Neuron (in vitro differentiated cells): Measurements from ENCODE around the gene SMIM20.

ENCODE experiments used
- H2AFZ ChIP-seq: one replicate; pipeline ENCODE4 v1.6.1; 2013; ENCODE audit warnings: low read depth, mild to moderate bottlenecking, inconsistent platforms, low read length, moderate library complexity
- H3K27me3 ChIP-seq: one replicate; pipeline ENCODE4 v1.6.1; 2013; ENCODE audit warnings: low read length; ENCODE audit not compliant: insufficient read depth
- H3K36me3 ChIP-seq: one replicate; pipeline ENCODE4 v1.6.1; 2013; ENCODE audit warnings: low read length; ENCODE audit not compliant: insufficient read depth
- H3K4me1 ChIP-seq: one replicate; pipeline ENCODE4 v1.6.1; 2013; ENCODE audit warnings: low read length; ENCODE audit not compliant: insufficient read depth
- H3K4me3 ChIP-seq: 2 replicates; pipeline ENCODE4 v1.5.1; 2013; ENCODE audit warnings: mild to moderate bottlenecking, low read length, moderate library complexity
- H3K9me3 ChIP-seq: one replicate; pipeline ENCODE4 v1.6.1; 2013; ENCODE audit warnings: low read length

The SMIM20 gene

GRCh38 chr4:25958110-25958509, 44.1 kb downstream of the SMIM20 start:
- no peak overlapping the region for H3K4me3 ChIP-seq
- peaks cover 4% of the 10 kb centered on the region for H3K27me3 ChIP-seq
- H2AFZ ChIP-seq, result no peak overlapping the region
- H3K36me3 ChIP-seq, result no peaks in the 10 kb centered on the region
- no peaks in the 10 kb centered on the region for H3K9me3 ChIP-seq
- H3K4me1 ChIP-seq, result no peaks in the 10 kb centered on the region

- Histone ChIP-seq H3K27me3 (no peaks in the 10 kb centered on the region), H3K4me1 (peaks cover 18% of the 10 kb centered on the region), H2AFZ (no peak overlapping the region), H3K9me3 (no peaks in the 10 kb centered on the region), H3K4me3 (no peak overlapping the region), H3K36me3 (no peaks in the 10 kb centered on the region)
Measured at GRCh38 chr4:25962393-25962792, 48.4 kb downstream of the SMIM20 start.

GRCh38 chr4:25965629-25966028, 51.6 kb downstream of the SMIM20 start:
- no peaks in the 10 kb centered on the region for H3K27me3 ChIP-seq
- H3K4me1 ChIP-seq, result peaks cover 18% of the 10 kb centered on the region
- H2AFZ ChIP-seq, result no peak overlapping the region
- no peak overlapping the region for H3K4me3 ChIP-seq
- no peaks in the 10 kb centered on the region for H3K36me3 ChIP-seq
- H3K9me3 ChIP-seq, result no peaks in the 10 kb centered on the region

- Histone ChIP-seq H3K36me3 (no peaks in the 10 kb centered on the region), H3K27me3 (no peaks in the 10 kb centered on the region), H2AFZ (no peak overlapping the region), H3K4me3 (no peak overlapping the region), H3K9me3 (no peaks in the 10 kb centered on the region), H3K4me1 (peaks cover 18% of the 10 kb centered on the region)
Measured at GRCh38 chr4:25966171-25966570, 52.2 kb downstream of the SMIM20 start.

- Histone ChIP-seq H3K27me3 (no peaks in the 10 kb centered on the region), H3K4me3 (no peak overlapping the region), H2AFZ (no peak overlapping the region), H3K36me3 (no peaks in the 10 kb centered on the region), H3K9me3 (no peaks in the 10 kb centered on the region), H3K4me1 (peaks cover 17% of the 10 kb centered on the region)
Measured at GRCh38 chr4:25969374-25970155, 55.5 kb downstream of the SMIM20 start.

GRCh38 chr4:25970226-25970675, 56.2 kb downstream of the SMIM20 start:
- Histone ChIP-seq H3K9me3 (no peaks in the 10 kb centered on the region), H3K36me3 (no peaks in the 10 kb centered on the region), H3K4me3 (no peak overlapping the region), H3K27me3 (no peaks in the 10 kb centered on the region), H3K4me1 (peaks cover 10% of the 10 kb centered on the region), H2AFZ (no peak overlapping the region)

- Histone ChIP-seq H3K9me3 (no peaks in the 10 kb centered on the region), H3K4me3 (no peak overlapping the region), H3K36me3 (no peaks in the 10 kb centered on the region), H3K4me1 (peaks cover 4% of the 10 kb centered on the region), H3K27me3 (no peaks in the 10 kb centered on the region), H2AFZ (no peak overlapping the region)
Measured at GRCh38 chr4:25970691-25971432, 56.8 kb downstream of the SMIM20 start.

GRCh38 chr4:25972366-25972765, 58.3 kb downstream of the SMIM20 start:
- Histone ChIP-seq H3K36me3 (no peaks in the 10 kb centered on the region), H3K9me3 (no peaks in the 10 kb centered on the region), H3K4me3 (no peak overlapping the region), H3K4me1 (no peaks in the 10 kb centered on the region), H3K27me3 (no peaks in the 10 kb centered on the region), H2AFZ (no peak overlapping the region)

- no peak overlapping the region for H2AFZ ChIP-seq
- no peaks in the 10 kb centered on the region for H3K4me1 ChIP-seq
- H3K9me3 ChIP-seq, result no peaks in the 10 kb centered on the region
- no peaks in the 10 kb centered on the region for H3K27me3 ChIP-seq
- no peak overlapping the region for H3K4me3 ChIP-seq
- H3K36me3 ChIP-seq, result no peaks in the 10 kb centered on the region
Measured at GRCh38 chr4:25972984-25973745, 59.1 kb downstream of the SMIM20 start.

- H3K9me3 ChIP-seq, result no peaks in the 10 kb centered on the region
- no peaks in the 10 kb centered on the region for H3K4me1 ChIP-seq
- no peak overlapping the region for H3K4me3 ChIP-seq
- H3K27me3 ChIP-seq, result no peaks in the 10 kb centered on the region
- no peak overlapping the region for H2AFZ ChIP-seq
- no peaks in the 10 kb centered on the region for H3K36me3 ChIP-seq
Measured at GRCh38 chr4:25976780-25977179, 62.8 kb downstream of the SMIM20 start.

GRCh38 chr4:25977397-25978170, 63.6 kb downstream of the SMIM20 start:
- Histone ChIP-seq H2AFZ (no peak overlapping the region), H3K36me3 (no peaks in the 10 kb centered on the region), H3K4me1 (no peaks in the 10 kb centered on the region), H3K27me3 (no peaks in the 10 kb centered on the region), H3K9me3 (no peaks in the 10 kb centered on the region), H3K4me3 (no peak overlapping the region)

GRCh38 chr4:25978327-25978726, 64.3 kb downstream of the SMIM20 start:
- H2AFZ ChIP-seq, result no peak overlapping the region
- no peaks in the 10 kb centered on the region for H3K36me3 ChIP-seq
- no peaks in the 10 kb centered on the region for H3K9me3 ChIP-seq
- no peaks in the 10 kb centered on the region for H3K4me1 ChIP-seq
- H3K27me3 ChIP-seq, result no peaks in the 10 kb centered on the region
- no peak overlapping the region for H3K4me3 ChIP-seq
